ENCODE measurements around the gene SUV39H2. TPM values are rescaled to one million over a fixed set of nuclear protein-coding genes. Genes with fewer than 3 reads are reported as not detected.
"Not testable (repeated sequence)": the region's sequence is repeated elsewhere in the genome, so short reads cannot be mapped to it uniquely, and the experiment has no call there.

SUV39H2 gene
- total RNA-seq, 1 experiment from 2014 or later: 72.7 TPM

- no peaks in the 10 kb centered on the region for H3K27me3 ChIP-seq
- H3K9me3 ChIP-seq (replicated peaks): no peaks in the 10 kb centered on the region
Observed at GRCh38 chr10:14936584-14936983, 57.9 kb downstream of the SUV39H2 start.

DNA sequence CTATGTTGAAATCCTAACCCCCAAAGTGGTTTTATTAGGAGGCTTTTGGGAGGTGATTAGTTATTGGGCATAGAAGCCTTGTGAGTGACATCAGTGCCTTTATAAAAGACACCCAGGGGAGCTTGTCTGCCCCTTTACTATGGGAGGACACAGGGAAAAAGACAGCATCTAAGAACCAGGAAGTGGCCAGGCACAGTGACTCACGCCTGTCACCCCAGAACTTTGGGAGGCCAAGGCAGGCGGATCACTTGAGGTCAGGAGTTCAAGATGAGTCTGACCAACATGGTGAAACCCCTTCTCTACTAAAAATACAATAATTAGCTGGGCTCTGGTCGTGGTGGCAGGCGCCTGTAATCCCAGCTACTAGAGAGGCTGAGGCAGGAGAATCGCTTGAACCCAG lies 60.3 kb downstream of the SUV39H2 start:
- H3K27me3 ChIP-seq; H3K4me1 ChIP-seq; H3K36me3 ChIP-seq; H3K9me3 ChIP-seq (replicated peaks); H3K27ac ChIP-seq; DNase-seq; H3K4me3 ChIP-seq: not testable (repeated sequence)

More at GRCh38 chr10:14936584-14936983, 57.9 kb downstream of the SUV39H2 start:
- H3K36me3 ChIP-seq: peaks cover 3% of the 10 kb centered on the region; the same call in 1 of the 2 replicates
- no peak for DNase-seq
- H3K4me1 ChIP-seq: no peaks in the 10 kb centered on the region
- no peak overlapping the region for H3K4me3 ChIP-seq
- H3K27ac ChIP-seq: no peak overlapping the region

DNA sequence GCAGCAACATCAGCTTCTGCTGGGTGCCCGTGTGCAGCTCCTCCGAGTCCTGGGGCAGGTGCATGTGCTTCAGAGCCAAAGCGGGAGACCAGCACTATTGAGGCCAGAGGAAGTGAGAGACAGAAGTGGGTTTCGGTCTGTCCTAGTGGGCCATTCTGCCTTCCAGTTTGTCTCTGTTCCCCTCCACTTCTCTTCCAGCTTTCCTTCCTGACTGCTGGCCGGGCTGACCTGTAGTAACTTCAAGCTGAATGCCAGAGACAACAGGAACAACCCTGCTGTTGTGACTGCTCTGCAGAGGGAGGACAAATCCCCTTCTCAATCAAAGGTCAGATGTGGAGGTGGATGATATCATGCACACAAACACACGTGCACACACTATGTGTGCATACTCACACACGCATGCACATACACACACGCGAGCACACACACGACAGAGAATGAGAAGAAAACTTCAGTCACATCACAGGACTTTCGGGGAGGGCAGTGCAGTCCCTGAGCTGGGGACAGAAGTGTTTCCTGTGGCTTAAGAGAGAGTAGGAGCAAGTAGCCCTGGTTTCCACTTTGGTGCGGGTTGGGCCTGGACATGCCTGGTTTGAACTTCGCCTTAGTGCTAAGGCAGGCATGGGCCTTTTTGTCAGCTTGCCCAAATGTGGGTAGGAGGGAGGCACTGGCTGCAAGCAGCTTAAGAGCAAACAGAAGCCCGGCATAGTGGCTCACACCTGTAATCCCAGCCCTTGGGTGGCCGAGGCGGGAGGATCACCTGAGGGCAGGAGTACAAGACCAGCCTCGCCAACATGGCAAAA lies 63.7 kb downstream of the SUV39H2 start:
- H3K9me3 ChIP-seq (replicated peaks); H3K4me1 ChIP-seq; H3K27me3 ChIP-seq; H3K4me3 ChIP-seq; H3K27ac ChIP-seq; DNase-seq; H3K36me3 ChIP-seq: not testable (repeated sequence)

- H3K36me3 ChIP-seq: peaks cover 13% of the 10 kb centered on the region
- H3K4me3 ChIP-seq; DNase-seq; H3K9me3 ChIP-seq (replicated peaks); H3K27ac ChIP-seq; H3K4me1 ChIP-seq; H3K27me3 ChIP-seq: not testable (repeated sequence)
Observed at GRCh38 chr10:14942950-14943338, 64.3 kb downstream of the SUV39H2 start.

DNA sequence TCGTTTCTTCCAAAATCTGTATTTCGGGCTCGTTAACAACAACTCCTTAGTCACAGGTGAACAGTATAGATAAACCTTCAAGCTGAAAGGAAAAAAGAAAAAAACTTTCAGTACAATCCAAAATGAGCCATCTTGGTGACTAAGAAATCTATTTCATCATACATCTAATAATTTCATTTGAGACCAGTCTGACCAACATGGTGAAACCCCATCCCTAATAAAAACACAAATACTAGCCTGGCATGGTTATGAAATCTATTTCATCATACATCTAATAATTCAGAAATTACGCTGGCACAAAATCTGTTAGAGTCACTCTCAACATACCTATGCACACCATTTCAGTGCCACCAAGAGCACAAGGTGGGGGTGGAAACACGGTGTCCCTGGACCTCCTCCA lies 66.4 kb downstream of the SUV39H2 start:
- no peak overlapping the region for H3K4me3 ChIP-seq
- H3K9me3 ChIP-seq (replicated peaks): no peaks in the 10 kb centered on the region
- H3K4me1 ChIP-seq: no peaks in the 10 kb centered on the region
- H3K27me3 ChIP-seq: no peaks in the 10 kb centered on the region
- peaks cover 16% of the 10 kb centered on the region for H3K36me3 ChIP-seq
- no peak for DNase-seq
- H3K27ac ChIP-seq: no peak overlapping the region

DNA sequence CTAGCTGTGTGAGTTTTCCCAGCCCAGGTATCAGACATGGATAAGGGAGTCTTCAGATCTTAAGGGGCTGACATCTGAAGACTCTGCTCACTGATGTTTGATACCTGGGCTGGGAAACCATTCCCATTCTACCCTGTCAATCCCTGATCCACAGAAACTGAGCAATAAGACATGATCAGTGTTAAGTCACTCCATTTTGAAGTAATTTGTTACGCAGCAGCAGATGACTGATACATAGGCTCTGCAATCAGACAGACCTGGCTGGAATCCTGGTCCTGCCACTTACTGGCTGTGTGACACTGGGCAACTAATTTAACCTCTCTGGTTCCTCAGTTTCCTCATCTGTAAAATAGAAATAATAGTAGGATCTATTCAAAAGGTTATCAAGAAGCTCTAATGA lies 68.6 kb downstream of the SUV39H2 start:
- DNase-seq: no peak
- Histone ChIP-seq H3K27ac (no peak overlapping the region), H3K9me3 (replicated peaks) (no peaks in the 10 kb centered on the region), H3K27me3 (no peaks in the 10 kb centered on the region), H3K4me3 (no peak overlapping the region), H3K36me3 (peaks cover 16% of the 10 kb centered on the region), H3K4me1 (no peaks in the 10 kb centered on the region)

DNA sequence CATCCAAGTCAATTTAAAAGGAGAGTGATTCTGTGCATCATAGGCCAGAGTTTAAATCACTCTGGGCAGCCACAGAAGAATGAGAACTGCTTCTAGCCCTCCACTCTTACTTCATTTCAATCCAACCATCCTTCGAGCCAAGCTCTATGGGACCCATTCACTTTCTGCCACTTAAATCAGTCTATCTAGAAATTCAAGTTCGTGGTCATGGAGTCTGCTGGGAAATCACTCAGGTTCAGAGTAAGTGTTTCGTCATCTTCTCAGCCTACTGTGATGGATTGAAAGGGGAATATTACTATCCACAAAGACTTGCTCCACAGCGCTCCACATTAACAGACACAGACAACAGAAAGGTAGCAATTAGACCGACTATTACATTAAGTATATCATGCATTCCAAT lies 70.6 kb downstream of the SUV39H2 start:
- no peak for DNase-seq
- Histone ChIP-seq H3K4me3 (no peak overlapping the region), H3K9me3 (replicated peaks) (no peaks in the 10 kb centered on the region), H3K4me1 (no peaks in the 10 kb centered on the region), H3K27me3 (no peaks in the 10 kb centered on the region), H3K36me3 (peaks cover 13% of the 10 kb centered on the region), H3K27ac (no peak overlapping the region)

- Histone ChIP-seq H3K36me3 (peaks cover 4% of the 10 kb centered on the region), H3K27me3 (no peaks in the 10 kb centered on the region), H3K4me3 (peak overlapping the region; percentile 81), H3K4me1 (no peaks in the 10 kb centered on the region), H3K9me3 (replicated peaks) (no peaks in the 10 kb centered on the region), H3K27ac (peak overlapping the region; percentile 74)
- DNase-seq: peak in 1 of 2 experiments; percentile 30
Observed at GRCh38 chr10:14952851-14953423, 74.3 kb downstream of the SUV39H2 start.

GRCh38 chr10:14953424-14954000 lies 74.8 kb downstream of the SUV39H2 start:
- Histone ChIP-seq H3K4me3 (peak overlapping the region; percentile 81), H3K4me1 (no peaks in the 10 kb centered on the region), H3K27me3 (no peaks in the 10 kb centered on the region), H3K9me3 (replicated peaks) (no peaks in the 10 kb centered on the region), H3K27ac (peak overlapping the region; percentile 74), H3K36me3 (no peaks in the 10 kb centered on the region)
- DNase-seq: peak in 1 of 2 experiments; percentile 55

Other genes starting within 250 kb of the SUV39H2 start
- 17.7 and 21.7 TPM in 2 replicates for gene FAM107B, start 104.0 kb upstream of the SUV39H2 start, total RNA-seq (2014; rRNA removed; shearing (Covaris generic))
- gene CDNF, start 40.8 kb upstream of the SUV39H2 start, total RNA-seq (2014; rRNA removed; shearing (Covaris generic)): 0.81 TPM in 1 of 2 replicates, not detected in the other
- 41.8 and 49.9 TPM in 2 replicates for gene HSPA14, start 40.6 kb upstream of the SUV39H2 start, total RNA-seq (2014; rRNA removed; shearing (Covaris generic))
- 25.1 and 25.2 TPM in 2 replicates for gene MSANTD7, start 40.6 kb upstream of the SUV39H2 start, total RNA-seq (2014; rRNA removed; shearing (Covaris generic))
- gene DCLRE1C, start 75.2 kb downstream of the SUV39H2 start, total RNA-seq (2014; rRNA removed; shearing (Covaris generic)): 14.9 and 41.4 TPM in 2 replicates
- not detected in 2 replicates for gene MEIG1, start 80.5 kb downstream of the SUV39H2 start, total RNA-seq (2014; rRNA removed; shearing (Covaris generic))
- gene OLAH, start 165.1 kb downstream of the SUV39H2 start, total RNA-seq (2014; rRNA removed; shearing (Covaris generic)): not detected in 2 replicates
- gene ACBD7, start 209.9 kb downstream of the SUV39H2 start, total RNA-seq (2014; rRNA removed; shearing (Covaris generic)): 7.8 and 8.9 TPM in 2 replicates
- gene RPP38, start 218.5 kb downstream of the SUV39H2 start, total RNA-seq (2014; rRNA removed; shearing (Covaris generic)): 10.9 and 13.8 TPM in 2 replicates